Activated CD4-positive, alpha-beta T cell treated with anti-CD3 and anti-CD28 coated beads, Interleukin-2, Interleukin-4, amounts not matched to agents 100 ng/mL and 50 ng/mL, durations not matched to agents 16 hours and 8 hours (primary cell): Measurements from ENCODE around the gene LMO3.
"Not testable (repeated sequence)": the region's sequence is repeated elsewhere in the genome, so short reads cannot be mapped to it uniquely, and the experiment has no call there.

Experiments used
- DNase-seq: peaks from one replicate; pipeline ENCODE4 v3.0.0-alpha.2; 2020; ENCODE audit warnings: low spot score

LMO3 gene

GRCh38 chr12:16542586-16542985 lies 63.4 kb downstream of the LMO3 start:
- no peak for DNase-seq

- DNase-seq: not testable (repeated sequence)
Observed at GRCh38 chr12:16537652-16538051, 68.3 kb downstream of the LMO3 start.

- no peak for DNase-seq
Observed at GRCh38 chr12:16531621-16532020, 74.3 kb downstream of the LMO3 start.

GRCh38 chr12:16530268-16530850 lies 75.6 kb downstream of the LMO3 start:
- no peak for DNase-seq

DNA sequence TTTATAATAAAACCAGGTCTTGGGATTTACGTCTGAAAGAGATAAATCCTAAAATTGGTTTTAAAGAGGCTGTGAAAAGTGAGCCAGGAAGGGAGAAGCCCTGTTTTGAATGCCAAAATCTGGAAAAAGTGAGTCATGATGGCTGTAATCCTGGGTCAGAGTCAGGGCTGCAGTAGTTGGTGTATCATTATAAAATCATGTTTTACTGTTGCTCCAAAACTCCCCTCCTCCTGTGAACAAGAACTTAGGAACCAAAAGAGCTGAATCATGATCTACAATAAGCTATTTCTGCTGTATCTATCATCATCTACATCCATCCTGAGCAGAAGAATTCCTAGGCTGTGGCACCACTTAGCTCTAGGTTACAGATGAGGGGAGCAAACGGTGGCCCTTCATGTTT lies 79.3 kb downstream of the LMO3 start:
- DNase-seq: no peak

DNA sequence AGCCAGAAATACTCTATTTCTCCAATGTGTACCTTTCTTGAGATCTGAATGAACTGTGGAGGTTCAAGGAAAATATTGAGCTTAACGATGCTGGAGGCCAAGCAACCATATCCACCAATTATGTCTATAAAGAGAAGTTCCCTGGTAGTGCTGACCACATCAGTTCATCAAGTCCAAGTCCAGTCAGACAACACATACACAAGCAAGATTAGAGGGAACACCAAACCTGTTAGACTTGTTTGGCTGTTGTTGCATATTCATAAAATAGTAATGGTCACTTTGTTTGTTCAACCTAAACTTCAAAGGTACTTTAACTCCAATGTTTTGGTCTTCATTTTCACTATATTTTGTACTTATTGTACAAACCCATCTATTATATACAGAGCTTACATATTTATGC lies 81.6 kb downstream of the LMO3 start:
- DNase-seq: no peak

GRCh38 chr12:16523951-16524331 lies 82.0 kb downstream of the LMO3 start:
- no peak for DNase-seq

- no peak for DNase-seq
Observed at GRCh38 chr12:16523284-16523950, 82.5 kb downstream of the LMO3 start.

DNA sequence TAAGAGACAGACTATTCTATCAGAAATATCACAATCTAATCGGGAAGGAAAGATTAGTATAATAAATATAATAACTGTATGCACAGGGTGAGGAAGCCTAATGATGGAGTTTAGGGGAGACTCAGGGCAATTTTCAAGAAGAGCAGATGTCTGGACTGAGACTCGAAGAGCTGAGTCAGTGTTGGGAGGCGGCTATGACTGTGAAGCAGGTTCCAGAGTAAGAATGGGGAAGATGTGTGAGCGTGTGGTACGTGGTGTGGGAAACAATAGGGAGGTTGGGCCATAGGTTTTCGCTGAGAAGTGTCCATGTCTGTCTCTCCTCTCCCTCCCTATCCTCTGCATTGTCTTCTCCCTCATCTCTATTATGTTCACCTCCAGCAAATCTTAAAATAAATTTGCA lies 85.6 kb downstream of the LMO3 start:
- DNase-seq: no peak

GRCh38 chr12:16515666-16516065 lies 90.3 kb downstream of the LMO3 start:
- no peak for DNase-seq

DNA sequence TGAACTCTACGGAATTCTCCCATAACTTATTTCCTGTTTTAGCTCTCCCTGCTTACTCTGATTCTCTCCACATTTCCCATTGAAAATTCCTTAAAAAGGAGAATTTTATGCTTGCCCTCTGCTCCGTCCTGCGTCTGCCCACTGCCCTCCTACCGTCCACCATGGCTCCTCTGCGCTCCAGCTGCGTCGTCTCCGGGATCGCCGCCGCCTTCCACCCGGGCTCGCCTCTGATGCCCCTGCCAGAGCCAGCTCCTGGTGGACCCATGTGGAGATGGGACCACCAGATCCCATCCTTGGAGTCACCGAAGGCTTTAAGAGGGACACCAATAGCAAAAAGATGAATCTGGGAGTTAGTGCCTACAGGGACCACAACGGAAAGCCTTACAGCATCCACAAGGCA lies 92.7 kb downstream of the LMO3 start:
- no peak for DNase-seq

DNA sequence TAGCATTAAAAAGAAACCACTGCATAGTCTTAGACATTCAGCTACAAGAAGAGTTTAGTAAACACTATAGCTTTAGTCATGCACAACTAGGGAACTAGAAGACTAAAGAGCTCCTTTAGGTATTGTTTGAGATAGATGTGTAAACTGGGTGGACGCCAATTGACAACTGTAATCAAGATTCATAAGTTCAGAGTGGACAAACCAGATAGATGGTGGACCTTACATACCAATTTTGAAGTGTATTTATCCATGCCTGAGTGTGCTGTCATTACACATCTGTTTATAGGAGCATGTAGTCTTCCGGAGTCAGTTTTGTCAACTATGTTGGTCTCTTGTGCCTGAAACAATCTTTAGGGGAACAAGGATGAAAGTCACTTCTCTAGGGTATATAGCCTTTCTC lies 96.6 kb downstream of the LMO3 start:
- DNase-seq: no peak

GRCh38 chr12:16506394-16506793 lies 99.6 kb downstream of the LMO3 start:
- no peak for DNase-seq

GRCh38 chr12:16504200-16504599 lies 101.8 kb downstream of the LMO3 start:
- DNase-seq: no peak

- no peak for DNase-seq
Observed at GRCh38 chr12:16499611-16500010, 106.4 kb downstream of the LMO3 start.
